Spleen (tissue), 13 donors: ENCODE data around the gene UXT. TPM values are rescaled to one million over a fixed set of nuclear protein-coding genes. Genes with fewer than 3 reads are reported as not detected.

ENCODE experiments used
- DNase-seq: peaks from one replicate; pipeline ENCODE4 v3.0.0-alpha.2; 2020
- H3K27ac ChIP-seq, 8 donors: fragments of 200-600 bp; sonication (generic) in 7 of 8; 1 replicate in 4 of 8; 2 replicates in 4 of 8; pipeline versions ENCODE4 v1.5.0 to v1.8.0; 2016 to 2021; ENCODE audit warnings: inconsistent platforms in 4 of 8, mild to moderate bottlenecking in 4 of 8, moderate library complexity in 1 of 8
- H3K27me3 ChIP-seq, 7 donors: fragments of 200-600 bp; sonication (generic) in 6 of 7; replicated peaks in 1 of 7; 1 replicate in 4 of 7; 2 replicates in 3 of 7; pipeline versions ENCODE4 v1.5.0 to v1.8.0; 2016 to 2021; ENCODE audit warnings: inconsistent platforms in 3 of 7, mild to moderate bottlenecking in 1 of 7
- H3K36me3 ChIP-seq, 6 donors: fragments of 200-600 bp; sonication (generic) in 5 of 6; 1 replicate in 4 of 6; 2 replicates in 2 of 6; pipeline versions ENCODE4 v1.5.0 to v1.8.0; 2016 to 2021; ENCODE audit warnings: inconsistent platforms in 2 of 6
- H3K4me1 ChIP-seq, 6 donors: fragments of 200-600 bp; sonication (generic) in 5 of 6; 1 replicate in 3 of 6; 2 replicates in 3 of 6; pipeline versions ENCODE4 v1.5.0 to v1.8.0; 2016 to 2021; ENCODE audit warnings: inconsistent platforms in 3 of 6
- H3K4me3 ChIP-seq, 8 donors: fragments of 200-600 bp; sonication (generic) in 7 of 8; 1 replicate in 4 of 8; 2 replicates in 4 of 8; pipeline versions ENCODE4 v1.5.0 to v1.8.0; 2016 to 2021; ENCODE audit warnings: inconsistent platforms in 4 of 8, mild to moderate bottlenecking in 4 of 8, moderate library complexity in 2 of 8
- H3K9me3 ChIP-seq, 8 donors: fragments of 200-600 bp; sonication (generic) in 7 of 8; 1 replicate in 4 of 8; 2 replicates in 4 of 8; pipeline versions ENCODE4 v1.5.0 to v1.8.0; 2016 to 2021; ENCODE audit warnings: inconsistent platforms in 4 of 8
- POLR2A ChIP-seq, 3 donors: fragments of 450-650 bp; IDR thresholded peaks; one replicate each; pipeline ENCODE4 v1.5.1; 2017; ENCODE audit warnings: antibody characterized with exemption in 3 of 3, mild to moderate bottlenecking in 1 of 3
- POLR2AphosphoS5 ChIP-seq, 3 donors: sonication (generic); formaldehyde crosslinking; IDR thresholded peaks; one replicate each; pipeline ENCODE4 v1.5.1; 2017; ENCODE audit warnings: antibody characterized with exemption in 3 of 3
- WGBS, 5 donors: extraction: QIAGEN DNeasy Blood & Tissue Kit in 3 of 5; methylation state at CpG; one replicate each; pipeline versions ENCODE4 v1.1.5 to v1.1.7; 2013 to 2018; 5-methylcytosine and 5-hydroxymethylcytosine counted together
- intact Hi-C: fragments of 100-400 bp; cut with DNase I; formaldehyde crosslinking; loops from one replicate; pipeline ENCODE4 v1.15.0; 2023; ENCODE audit warnings: low total_unique reads
- long read RNA-seq, 2 donors: transcript quantifications; one replicate each; lab custom pipeline, GENCODE V29; 2026
- polyA plus RNA-seq, 3 donors: library from polyadenylated mRNA; stranded (reverse); fragments of 200-250 nt; gene quantifications; one replicate each; pipeline ENCODE4 v1.2.1, GENCODE V29; 2013
- total RNA-seq, 7 donors: library from RNA; depleted of rRNA in 3 of 7; stranded (reverse); fragments of >200 nt in 3 of 7; fragmentation: NEBNext Ultra II Directional in 4 of 7; extraction: Animal tissue kit (Norgen Biotek cat#: 25700) in 4 of 7; gene quantifications; one replicate each; pipeline versions ENCODE4 v1.1.0 to v1.2.1, GENCODE V29; 2016 to 2021
- TF ChIP-seq, protein P1 (sequence below), 11 experiments: fragments of 200-600 bp in 7 of 11; fragments of 450-650 bp in 4 of 11; sonication (generic) in 4 of 11; IDR thresholded peaks in 8 of 11; conservative IDR thresholded peaks in 3 of 11; 1 replicate in 7 of 11; 2 replicates in 4 of 11; pipeline versions ENCODE4 v1.4.0 to v1.8.0; 2016 to 2021; ENCODE audit warnings: antibody characterized with exemption in 11 of 11, inconsistent platforms in 4 of 11, mild to moderate bottlenecking in 1 of 11
- donor health status: healthy with polysubstance abuse.
- donor health status: DM: no; HTN: no; CAD: no; lungs with moderate emphysema.
- donor health status: DM: no; HTN: no; CAD: no.
- donor health status: Bipolar disorder and iron deficiency.
- donor health status: healthy.
- donor health status: DM: no; HTN: no; CAD: no.
- donor health status: DM: yes; HTN: yes; CAD: no.

UXT gene, protein sequence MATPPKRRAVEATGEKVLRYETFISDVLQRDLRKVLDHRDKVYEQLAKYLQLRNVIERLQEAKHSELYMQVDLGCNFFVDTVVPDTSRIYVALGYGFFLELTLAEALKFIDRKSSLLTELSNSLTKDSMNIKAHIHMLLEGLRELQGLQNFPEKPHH
- total RNA-seq (100 to 1,000 TPM in 5 of 7 donors, 10 to 100 TPM in 2; 83.0 to 133 (median 107) TPM), polyA plus RNA-seq (100 to 1,000 TPM; 201 to 274 (median 237) TPM)
- long read RNA-seq, donor 1, transcript UXT-201 (7 exons, 574 nt) = major isoform, 50 of 66 reads
- long read RNA-seq, donor 1, transcript UXT-202 (6 exons, 701 nt) = minor isoform, 14 of 66 reads
- long read RNA-seq, donor 1, partial matches to known transcripts = 0 of 66 reads
- long read RNA-seq, donor 1, other reads (novel, unspliced or antisense) = 0 of 66 reads
- long read RNA-seq, donor 2, transcript UXT-201 (7 exons, 574 nt) = major isoform, 59 of 91 reads
- long read RNA-seq, donor 2, transcript UXT-202 (6 exons, 701 nt) = minor isoform, 24 of 91 reads
- long read RNA-seq, donor 2, partial matches to known transcripts = 7 of 91 reads
- long read RNA-seq, donor 2, other reads (novel, unspliced or antisense) = 0 of 91 reads

DNA sequence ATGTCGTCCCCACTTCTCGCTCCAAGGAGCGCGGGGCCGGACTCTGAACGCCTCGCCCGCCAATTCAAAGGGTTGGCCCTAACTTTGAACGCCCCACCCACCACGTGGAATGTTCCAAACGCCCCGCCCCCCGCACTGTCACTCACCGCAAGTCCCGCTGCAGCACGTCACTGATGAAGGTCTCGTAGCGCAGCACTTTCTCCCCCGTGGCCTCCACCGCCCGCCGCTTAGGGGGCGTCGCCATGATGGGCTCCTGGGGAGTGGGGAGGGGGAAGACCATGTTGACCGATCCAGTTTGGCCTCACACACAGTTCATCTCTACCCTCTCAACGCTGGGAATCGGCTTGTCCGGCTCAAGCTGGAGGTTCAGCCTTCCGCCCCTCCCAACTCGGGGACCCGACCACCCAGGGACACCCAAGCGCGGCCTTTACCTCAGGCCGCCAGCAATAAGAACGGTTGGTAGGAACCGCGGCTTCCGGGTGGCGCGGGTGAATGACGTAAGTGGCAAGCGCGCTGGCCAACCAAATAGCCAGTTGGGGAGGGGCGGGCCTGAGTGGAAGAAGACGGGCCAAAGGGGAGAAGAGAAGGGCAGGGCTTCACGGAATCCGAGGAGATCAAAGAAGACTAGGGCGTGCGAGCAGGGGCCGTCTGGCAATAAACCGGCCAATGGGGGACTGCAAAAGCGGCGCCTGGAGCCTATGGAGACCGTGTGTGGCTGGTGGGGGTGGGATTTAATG lies at the start of gene UXT:
Gene UXT (minus strand): TSS at position 497 of the 737 bp plus-strand sequence. CDS start 253 bp downstream, at position 244.
- no peaks in the 10 kb centered on the region for H3K9me3 ChIP-seq
- intact Hi-C loops = no loop called here
- H3K36me3 ChIP-seq = peaks cover 0 to 39% (median 13%) of the 10 kb centered on the region in 6 donors
- 0 to 45% (median 1%) methylated on average over 20 to 54 of the region's 54 CpGs for WGBS, 5 donors
- peak; percentile 96 for DNase-seq
- H3K27ac ChIP-seq = peak within 1 kb of the TSS; percentile 77 to 97 (median 95)
- peaks cover 0 to 25% (median 12%) of the 10 kb centered on the region in 6 donors for H3K4me1 ChIP-seq
- no peaks in the 10 kb centered on the region for H3K27me3 ChIP-seq
- peak in 2 of 3 donors; percentile 10 to 67 for TF ChIP-seq POLR2A (IDR thresholded peaks at IDR 0.05)
- TF ChIP-seq, protein P1, sequence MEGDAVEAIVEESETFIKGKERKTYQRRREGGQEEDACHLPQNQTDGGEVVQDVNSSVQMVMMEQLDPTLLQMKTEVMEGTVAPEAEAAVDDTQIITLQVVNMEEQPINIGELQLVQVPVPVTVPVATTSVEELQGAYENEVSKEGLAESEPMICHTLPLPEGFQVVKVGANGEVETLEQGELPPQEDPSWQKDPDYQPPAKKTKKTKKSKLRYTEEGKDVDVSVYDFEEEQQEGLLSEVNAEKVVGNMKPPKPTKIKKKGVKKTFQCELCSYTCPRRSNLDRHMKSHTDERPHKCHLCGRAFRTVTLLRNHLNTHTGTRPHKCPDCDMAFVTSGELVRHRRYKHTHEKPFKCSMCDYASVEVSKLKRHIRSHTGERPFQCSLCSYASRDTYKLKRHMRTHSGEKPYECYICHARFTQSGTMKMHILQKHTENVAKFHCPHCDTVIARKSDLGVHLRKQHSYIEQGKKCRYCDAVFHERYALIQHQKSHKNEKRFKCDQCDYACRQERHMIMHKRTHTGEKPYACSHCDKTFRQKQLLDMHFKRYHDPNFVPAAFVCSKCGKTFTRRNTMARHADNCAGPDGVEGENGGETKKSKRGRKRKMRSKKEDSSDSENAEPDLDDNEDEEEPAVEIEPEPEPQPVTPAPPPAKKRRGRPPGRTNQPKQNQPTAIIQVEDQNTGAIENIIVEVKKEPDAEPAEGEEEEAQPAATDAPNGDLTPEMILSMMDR (IDR thresholded peaks at IDR 0.05 in 8 of 11, conservative IDR thresholded peaks at IDR 0.05 in 3 of 11) = no peak
- TF ChIP-seq POLR2AphosphoS5 (IDR thresholded peaks at IDR 0.05) = peak; percentile 94 to 96 (median 94)
- H3K4me3 ChIP-seq = peak within 1 kb of the TSS; percentile 22 to 72 (median 54)

DNA sequence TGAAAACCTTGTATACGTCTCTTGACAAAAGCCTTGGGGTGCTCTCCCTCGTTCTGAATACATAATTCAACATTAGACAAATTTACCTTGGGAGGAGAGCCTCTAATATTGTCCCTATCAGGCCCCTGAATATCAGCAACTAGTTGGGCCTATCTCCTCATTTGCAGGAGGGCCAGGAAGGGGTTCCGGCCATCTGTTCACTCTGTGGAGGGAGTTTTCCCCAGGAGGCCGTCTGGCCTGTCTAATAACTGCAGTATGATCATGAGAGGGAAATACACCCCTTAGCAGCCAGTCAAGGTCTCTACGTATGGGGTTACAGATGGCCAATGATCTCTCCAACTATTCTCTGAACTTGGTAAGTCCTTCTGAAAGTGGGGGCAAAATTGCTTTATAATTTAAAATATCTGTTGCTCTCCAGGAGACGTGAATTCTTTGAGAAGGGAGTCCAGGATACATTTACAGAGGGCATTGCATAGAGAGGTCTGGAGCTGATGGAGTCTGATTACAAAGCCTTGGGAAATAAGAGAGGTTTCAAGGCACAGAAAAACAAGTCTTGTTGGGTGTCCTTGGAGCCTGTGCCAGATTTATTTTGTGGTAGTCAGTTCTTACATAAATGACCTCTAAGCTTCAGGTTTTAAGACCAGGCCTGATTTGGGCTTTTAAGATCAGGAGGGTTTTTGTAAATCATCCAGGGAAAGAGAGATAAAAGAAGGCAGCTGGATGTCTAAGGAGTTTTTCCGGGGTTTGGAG lies 48.2 kb upstream of the UXT start:
- DNase-seq = no peak
- no peak overlapping the region for H3K4me3 ChIP-seq
- H3K36me3 ChIP-seq = no peaks in the 10 kb centered on the region
- TF ChIP-seq POLR2AphosphoS5 (IDR thresholded peaks at IDR 0.05) (no peak), POLR2A (IDR thresholded peaks at IDR 0.05) (no peak)
- TF ChIP-seq, protein P1 (IDR thresholded peaks at IDR 0.05 in 8 of 11, conservative IDR thresholded peaks at IDR 0.05 in 3 of 11) = no peak
- no peaks in the 10 kb centered on the region for H3K9me3 ChIP-seq
- H3K27ac ChIP-seq = peak overlapping the region in 1 of 8 donors; percentile 41
- 51 to 67% (median 61%) methylated on average over 7 of the region's 7 CpGs for WGBS, 5 donors
- intact Hi-C loops = no loop called here
- H3K27me3 ChIP-seq = no peaks in the 10 kb centered on the region
- H3K4me1 ChIP-seq = no peaks in the 10 kb centered on the region

DNA sequence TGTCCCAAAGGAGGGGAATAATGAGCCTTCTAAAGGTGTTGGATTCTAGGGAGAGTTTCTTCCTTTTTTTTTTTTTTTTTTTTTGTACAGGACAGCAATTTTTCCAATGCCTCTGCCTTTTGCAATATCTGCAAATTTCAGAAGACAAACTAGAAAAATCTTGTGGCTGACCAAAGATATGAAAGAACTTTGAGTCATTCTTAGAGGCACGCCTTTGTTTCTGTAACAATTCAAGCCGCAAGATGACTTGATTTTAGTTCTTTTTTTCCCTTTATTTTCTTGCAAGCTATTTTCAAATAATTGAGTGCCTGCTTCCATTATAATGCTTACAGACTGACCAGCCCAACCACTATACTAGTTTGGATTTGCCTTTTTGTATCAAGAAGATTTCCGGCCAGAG lies 47.6 kb upstream of the UXT start:
- H3K4me3 ChIP-seq = no peak overlapping the region
- TF ChIP-seq POLR2A (IDR thresholded peaks at IDR 0.05) (no peak), POLR2AphosphoS5 (IDR thresholded peaks at IDR 0.05) (no peak)
- TF ChIP-seq, protein P1 (IDR thresholded peaks at IDR 0.05 in 8 of 11, conservative IDR thresholded peaks at IDR 0.05 in 3 of 11) = no peak
- no peak for DNase-seq
- intact Hi-C loops = no loop called here
- no peaks in the 10 kb centered on the region for H3K9me3 ChIP-seq
- no peaks in the 10 kb centered on the region for H3K4me1 ChIP-seq
- WGBS, 5 donors = 79 to 90% (median 87%) methylated on average over 3 of the region's 3 CpGs
- no peaks in the 10 kb centered on the region for H3K36me3 ChIP-seq
- peak overlapping the region in 1 of 8 donors; percentile 41 for H3K27ac ChIP-seq
- no peaks in the 10 kb centered on the region for H3K27me3 ChIP-seq
